GM23338 (cell line): ENCODE measurements around the gene GALNT9. TPM values are rescaled to one million over a fixed set of nuclear protein-coding genes. Genes with fewer than 3 reads are reported as not detected.

ENCODE experiments used
- ATAC-seq: fragments of 200-7000 bp; cut with Tn5 transposase; 3 replicates; pipeline ENCODE4 v1.9.1; 2020
- DNase-seq: peaks from one replicate; pipeline ENCODE4 v3.0.0-alpha.2; 2015; ENCODE audit warnings: low spot score
- H2AFZ ChIP-seq: fragments of 200-600 bp; sonication (generic); 2 replicates; pipeline ENCODE4 v1.8.0; 2016; ENCODE audit warnings: antibody characterized with exemption, mild to moderate bottlenecking, moderate library complexity
- H3F3A ChIP-seq: fragments of 200-600 bp; sonication (generic); replicated peaks from 2 replicates; pipeline ENCODE4 v1.8.0; 2017; ENCODE audit warnings: antibody characterized with exemption, mixed run types, low read depth
- H3K27ac ChIP-seq: fragments of 200-600 bp; sonication (generic); 2 replicates; pipeline ENCODE4 v1.6.1; 2016; ENCODE audit warnings: low read depth
- H3K27me3 ChIP-seq: fragments of 200-600 bp; sonication (generic); 2 replicates; pipeline ENCODE4 v1.8.0; 2016; ENCODE audit warnings: mild to moderate bottlenecking, mixed run types, moderate library complexity; ENCODE audit not compliant: insufficient read depth
- H3K36me3 ChIP-seq: fragments of 200-600 bp; sonication (generic); 2 replicates; pipeline ENCODE4 v1.8.0; 2016; ENCODE audit warnings: mild to moderate bottlenecking; ENCODE audit not compliant: insufficient read depth
- H3K4me1 ChIP-seq: fragments of 200-600 bp; sonication (generic); 2 replicates; pipeline ENCODE4 v1.8.0; 2016; ENCODE audit warnings: mild to moderate bottlenecking, moderate library complexity; ENCODE audit not compliant: insufficient read depth
- H3K4me2 ChIP-seq: fragments of 200-600 bp; sonication (generic); 2 replicates; pipeline ENCODE4 v1.7.1; 2017; ENCODE audit warnings: mixed run types
- H3K4me3 ChIP-seq: fragments of 200-600 bp; sonication (generic); 2 replicates; pipeline ENCODE4 v1.6.1; 2016; ENCODE audit warnings: mixed run types
- H3K79me2 ChIP-seq: fragments of 200-600 bp; sonication (generic); replicated peaks from 2 replicates; pipeline ENCODE4 v1.8.0; 2017; ENCODE audit warnings: mild to moderate bottlenecking; ENCODE audit not compliant: insufficient read depth
- H3K9me2 ChIP-seq: fragments of 200-600 bp; sonication (generic); 2 replicates; pipeline ENCODE4 v1.8.0; 2017; ENCODE audit not compliant: insufficient read depth
- H4K20me1 ChIP-seq: fragments of 200-600 bp; sonication (generic); replicated peaks from 2 replicates; pipeline ENCODE4 v1.8.0; 2017; ENCODE audit warnings: mild to moderate bottlenecking; ENCODE audit not compliant: insufficient read depth
- H3K27ac Mint-ChIP-seq: 2 replicates; pipeline ENCODE4 v1.8.0; 2020; ENCODE audit warnings: inconsistent platforms, mild to moderate bottlenecking, moderate library complexity, mixed read lengths
- H3K27me3 Mint-ChIP-seq: 3 replicates; pipeline ENCODE4 v1.8.0; 2022; ENCODE audit warnings: low read depth, mild to moderate bottlenecking, moderate library complexity, mixed read lengths, inconsistent platforms; ENCODE audit not compliant: insufficient read depth, poor library complexity
- H3K36me3 Mint-ChIP-seq: 3 replicates; pipeline ENCODE4 v1.8.0; 2021; ENCODE audit warnings: low read depth, mild to moderate bottlenecking, inconsistent platforms, moderate library complexity, mixed read lengths
- H3K4me1 Mint-ChIP-seq: 3 replicates; pipeline ENCODE4 v1.8.0; 2020; ENCODE audit warnings: mild to moderate bottlenecking, inconsistent platforms, mixed read lengths
- H3K4me3 Mint-ChIP-seq: 3 replicates; pipeline ENCODE4 v1.8.0; 2021; ENCODE audit warnings: moderate library complexity, mild to moderate bottlenecking, inconsistent platforms, mixed read lengths
- H3K9me3 Mint-ChIP-seq: 3 replicates; pipeline ENCODE4 v1.8.0; 2020; ENCODE audit warnings: moderate library complexity, mild to moderate bottlenecking, inconsistent platforms, mixed read lengths
- CREB1 ChIP-seq: fragments of 250-450 bp; sonication (Bioruptor Pico); IDR thresholded peaks from 2 replicates; pipeline ENCODE4 v1.5.0; 2020; ENCODE audit warnings: low read depth, mild to moderate bottlenecking, moderate library complexity
- EZH2 ChIP-seq: fragments of 200-600 bp; sonication (generic); IDR thresholded peaks from one replicate; pipeline ENCODE4 v1.8.0; 2017; ENCODE audit warnings: antibody characterized with exemption, mild to moderate bottlenecking, low read depth; ENCODE audit not compliant: unreplicated experiment
- EZH2phosphoT487 ChIP-seq: fragments of 200-600 bp; sonication (generic); IDR thresholded peaks from one replicate; pipeline ENCODE4 v1.8.1; 2018; ENCODE audit warnings: antibody characterized with exemption; ENCODE audit not compliant: unreplicated experiment
- JUNB ChIP-seq: IDR thresholded peaks from one replicate; pipeline ENCODE4 v1.6.1; 2016; ENCODE audit warnings: antibody characterized with exemption; ENCODE audit not compliant: unreplicated experiment
- NANOG ChIP-seq: IDR thresholded peaks from 2 replicates; pipeline ENCODE4 v1.6.1; 2016; ENCODE audit warnings: antibody characterized with exemption, borderline replicate concordance
- POLR2AphosphoS5 ChIP-seq: IDR thresholded peaks from 2 replicates; pipeline ENCODE4 v1.6.1; 2016; ENCODE audit warnings: antibody characterized with exemption, low read depth
- STAT1 ChIP-seq: IDR thresholded peaks from one replicate; pipeline ENCODE4 v1.6.1; 2016; ENCODE audit warnings: antibody characterized with exemption; ENCODE audit not compliant: unreplicated experiment
- polyA plus RNA-seq: library from polyadenylated mRNA; unstranded; fragments of >200 nt; fragmentation: Nextera tagmentation; extraction: Ambion mirVana; gene quantifications from 2 replicates; pipeline ENCODE4 v1.2.1, GENCODE V29; 2016
- total RNA-seq: library from RNA; depleted of rRNA; stranded (reverse); fragments of >200 nt; shearing (Covaris generic); gene quantifications from 2 replicates; pipeline ENCODE4 v1.2.3, GENCODE V29; 2014
- TF ChIP-seq, protein P1 (sequence below): IDR thresholded peaks from 2 replicates; pipeline ENCODE4 v1.6.1; 2016; ENCODE audit warnings: antibody characterized with exemption
- TF ChIP-seq, protein P2 (sequence below), 2 experiments: fragments of 200-600 bp in 1 of 2; sonication (generic) in 1 of 2; conservative IDR thresholded peaks; 2 replicates each; pipeline versions ENCODE4 v1.5.1 to v1.6.1; 2016 to 2017; ENCODE audit warnings: antibody characterized with exemption in 2 of 2, low read depth in 2 of 2, mild to moderate bottlenecking in 2 of 2, moderate library complexity in 1 of 2

Gene GALNT9
- total and polyA plus RNA-seq, 2 experiments from 2014 or later: 0.81 to 2.5 TPM

DNA sequence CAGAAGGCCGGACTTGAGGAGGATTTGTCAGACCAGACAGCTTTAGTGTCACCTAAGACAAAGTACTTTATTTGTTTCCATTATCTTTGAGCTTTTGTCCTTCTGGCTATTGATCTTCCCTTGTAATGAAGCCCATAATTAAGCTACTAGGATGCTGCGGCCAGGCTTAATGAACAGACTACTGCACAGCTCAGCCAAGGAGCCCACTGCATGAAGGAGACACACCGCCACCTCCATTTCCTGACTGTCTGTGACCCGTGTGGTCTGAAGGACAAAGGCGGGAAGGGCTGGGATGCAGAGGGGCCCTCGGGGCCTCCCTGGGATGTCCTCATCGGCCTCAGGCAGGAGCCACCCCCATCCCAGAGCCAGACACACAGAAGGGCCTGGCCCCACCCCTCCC is 31.0 kb upstream of the GALNT9 start:
- no peak for ATAC-seq
- H3K9me3 Mint-ChIP-seq: peaks cover 13% of the 10 kb centered on the region
- H3K4me3 Mint-ChIP-seq: no peak overlapping the region
- DNase-seq: no peak
- peaks cover 9% of the 10 kb centered on the region; the same call in 2 of the 3 replicates for H3K4me1 Mint-ChIP-seq
- Histone ChIP-seq H3K9me2 (no peaks in the 10 kb centered on the region), H3K4me2 (no peak overlapping the region), H3K36me3 (no peaks in the 10 kb centered on the region), H2AFZ (no peak overlapping the region), H3K4me3 (no peak overlapping the region), H3K27me3 (no peaks in the 10 kb centered on the region), H3K27ac (no peak overlapping the region), H3K79me2 (no peaks in the 10 kb centered on the region), H3F3A (no peaks in the 10 kb centered on the region), H4K20me1 (no peaks in the 10 kb centered on the region), H3K4me1 (no peaks in the 10 kb centered on the region)
- no peak overlapping the region for H3K27ac Mint-ChIP-seq
- peaks cover 23% of the 10 kb centered on the region for H3K27me3 Mint-ChIP-seq
- H3K36me3 Mint-ChIP-seq: peaks cover 6% of the 10 kb centered on the region; the same call in 2 of the 3 replicates
- TF ChIP-seq, protein P1, sequence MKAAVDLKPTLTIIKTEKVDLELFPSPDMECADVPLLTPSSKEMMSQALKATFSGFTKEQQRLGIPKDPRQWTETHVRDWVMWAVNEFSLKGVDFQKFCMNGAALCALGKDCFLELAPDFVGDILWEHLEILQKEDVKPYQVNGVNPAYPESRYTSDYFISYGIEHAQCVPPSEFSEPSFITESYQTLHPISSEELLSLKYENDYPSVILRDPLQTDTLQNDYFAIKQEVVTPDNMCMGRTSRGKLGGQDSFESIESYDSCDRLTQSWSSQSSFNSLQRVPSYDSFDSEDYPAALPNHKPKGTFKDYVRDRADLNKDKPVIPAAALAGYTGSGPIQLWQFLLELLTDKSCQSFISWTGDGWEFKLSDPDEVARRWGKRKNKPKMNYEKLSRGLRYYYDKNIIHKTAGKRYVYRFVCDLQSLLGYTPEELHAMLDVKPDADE: no peak
- TF ChIP-seq NANOG (no peak), JUNB (no peak), STAT1 (no peak)

DNA sequence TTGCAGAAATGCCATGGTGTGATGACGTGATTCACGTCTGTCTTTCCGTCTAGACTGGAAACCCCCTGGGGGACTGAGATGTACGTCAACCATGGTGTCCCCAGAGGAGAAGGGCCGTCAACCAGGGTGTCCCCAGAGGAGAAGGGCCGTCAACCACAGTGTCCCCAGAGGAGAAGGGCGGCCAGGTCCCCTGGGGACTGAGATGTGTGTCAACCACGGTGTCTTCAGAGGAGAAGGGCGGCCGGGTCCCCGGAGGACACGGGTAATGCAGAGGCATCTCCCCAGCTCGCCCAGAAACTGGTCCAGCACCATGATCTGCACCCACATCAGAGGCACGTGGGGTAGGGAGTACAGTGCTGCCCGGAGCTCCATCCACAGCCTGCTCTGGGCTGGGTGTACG is 30.6 kb upstream of the GALNT9 start:
- peaks cover 13% of the 10 kb centered on the region for H3K9me3 Mint-ChIP-seq
- H3K36me3 Mint-ChIP-seq: peaks cover 6% of the 10 kb centered on the region; the same call in 2 of the 3 replicates
- no peaks in the 10 kb centered on the region for H4K20me1 ChIP-seq
- H3K4me3 Mint-ChIP-seq: no peak overlapping the region
- H3K27ac ChIP-seq: no peak overlapping the region
- H3K9me2 ChIP-seq: no peaks in the 10 kb centered on the region
- H3K4me3 ChIP-seq: no peak overlapping the region
- TF ChIP-seq EZH2phosphoT487 (no peak), CREB1 (CRISPR knock-in tag) (no peak), EZH2 (no peak), POLR2AphosphoS5 (no peak)
- TF ChIP-seq, protein P2, sequence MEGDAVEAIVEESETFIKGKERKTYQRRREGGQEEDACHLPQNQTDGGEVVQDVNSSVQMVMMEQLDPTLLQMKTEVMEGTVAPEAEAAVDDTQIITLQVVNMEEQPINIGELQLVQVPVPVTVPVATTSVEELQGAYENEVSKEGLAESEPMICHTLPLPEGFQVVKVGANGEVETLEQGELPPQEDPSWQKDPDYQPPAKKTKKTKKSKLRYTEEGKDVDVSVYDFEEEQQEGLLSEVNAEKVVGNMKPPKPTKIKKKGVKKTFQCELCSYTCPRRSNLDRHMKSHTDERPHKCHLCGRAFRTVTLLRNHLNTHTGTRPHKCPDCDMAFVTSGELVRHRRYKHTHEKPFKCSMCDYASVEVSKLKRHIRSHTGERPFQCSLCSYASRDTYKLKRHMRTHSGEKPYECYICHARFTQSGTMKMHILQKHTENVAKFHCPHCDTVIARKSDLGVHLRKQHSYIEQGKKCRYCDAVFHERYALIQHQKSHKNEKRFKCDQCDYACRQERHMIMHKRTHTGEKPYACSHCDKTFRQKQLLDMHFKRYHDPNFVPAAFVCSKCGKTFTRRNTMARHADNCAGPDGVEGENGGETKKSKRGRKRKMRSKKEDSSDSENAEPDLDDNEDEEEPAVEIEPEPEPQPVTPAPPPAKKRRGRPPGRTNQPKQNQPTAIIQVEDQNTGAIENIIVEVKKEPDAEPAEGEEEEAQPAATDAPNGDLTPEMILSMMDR (conservative IDR thresholded peaks at IDR 0.05; ENCODE audit: low read depth in 2 of 2): no peak
- H3K4me1 ChIP-seq: no peaks in the 10 kb centered on the region
- no peak for ATAC-seq
- H2AFZ ChIP-seq: no peak overlapping the region
- no peak overlapping the region for H3K4me2 ChIP-seq
- peaks cover 9% of the 10 kb centered on the region; the same call in 2 of the 3 replicates for H3K4me1 Mint-ChIP-seq
- peaks cover 21% of the 10 kb centered on the region for H3K27me3 Mint-ChIP-seq
- H3K36me3 ChIP-seq: no peaks in the 10 kb centered on the region
- no peak overlapping the region for H3K27ac Mint-ChIP-seq
- no peaks in the 10 kb centered on the region for H3K27me3 ChIP-seq
- H3F3A ChIP-seq: no peaks in the 10 kb centered on the region
- H3K79me2 ChIP-seq: no peaks in the 10 kb centered on the region
- no peak for DNase-seq
